ENCODE data around the gene UCK1.

DNA sequence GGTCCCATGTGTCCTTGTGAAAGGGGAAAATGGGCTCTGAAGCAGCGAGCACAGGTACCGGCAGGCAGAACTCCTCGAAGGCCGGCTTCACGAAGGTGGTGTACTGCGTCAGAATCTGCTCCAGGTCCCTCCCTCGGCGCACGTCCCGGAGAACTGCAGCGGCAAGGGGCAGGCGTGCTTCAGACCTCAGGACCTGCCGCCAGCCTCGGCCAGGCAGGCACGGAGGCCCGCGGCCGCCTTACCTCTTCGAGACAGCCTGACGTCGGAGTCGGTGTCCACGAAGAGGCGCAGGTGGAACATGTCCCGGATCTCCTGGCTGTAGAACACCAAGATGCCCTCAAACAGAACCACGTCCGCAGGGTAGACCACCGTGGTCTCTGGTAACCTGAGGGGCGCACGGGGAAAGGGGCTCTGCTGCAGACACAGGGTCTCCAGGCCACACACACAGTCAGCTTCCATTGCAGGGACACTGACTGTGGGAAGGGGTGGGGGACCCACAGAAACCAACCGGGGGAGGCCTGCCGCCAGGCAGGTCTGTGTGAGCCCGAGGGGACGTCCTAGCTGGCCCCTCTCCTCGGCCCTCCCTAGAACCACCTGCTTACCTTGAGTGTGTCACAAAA is 2.1 kb downstream of the UCK1 start:
- TF ChIP-seq, protein P1, sequence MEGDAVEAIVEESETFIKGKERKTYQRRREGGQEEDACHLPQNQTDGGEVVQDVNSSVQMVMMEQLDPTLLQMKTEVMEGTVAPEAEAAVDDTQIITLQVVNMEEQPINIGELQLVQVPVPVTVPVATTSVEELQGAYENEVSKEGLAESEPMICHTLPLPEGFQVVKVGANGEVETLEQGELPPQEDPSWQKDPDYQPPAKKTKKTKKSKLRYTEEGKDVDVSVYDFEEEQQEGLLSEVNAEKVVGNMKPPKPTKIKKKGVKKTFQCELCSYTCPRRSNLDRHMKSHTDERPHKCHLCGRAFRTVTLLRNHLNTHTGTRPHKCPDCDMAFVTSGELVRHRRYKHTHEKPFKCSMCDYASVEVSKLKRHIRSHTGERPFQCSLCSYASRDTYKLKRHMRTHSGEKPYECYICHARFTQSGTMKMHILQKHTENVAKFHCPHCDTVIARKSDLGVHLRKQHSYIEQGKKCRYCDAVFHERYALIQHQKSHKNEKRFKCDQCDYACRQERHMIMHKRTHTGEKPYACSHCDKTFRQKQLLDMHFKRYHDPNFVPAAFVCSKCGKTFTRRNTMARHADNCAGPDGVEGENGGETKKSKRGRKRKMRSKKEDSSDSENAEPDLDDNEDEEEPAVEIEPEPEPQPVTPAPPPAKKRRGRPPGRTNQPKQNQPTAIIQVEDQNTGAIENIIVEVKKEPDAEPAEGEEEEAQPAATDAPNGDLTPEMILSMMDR (IDR thresholded peaks at IDR 0.05; ENCODE audit: poor library complexity) = no peak
- no peak for TF ChIP-seq EZH2phosphoT487 (IDR thresholded peaks at IDR 0.05; ENCODE audit: low read depth, severe bottlenecking, unreplicated experiment)
- no peak for TF ChIP-seq EZH2 (IDR thresholded peaks at IDR 0.05; ENCODE audit: borderline replicate concordance)
